UCSD-AML1 (cell line): ENCODE measurements around the gene ITPR2.

Experiments used
- DNase-seq: peaks from one replicate; lab custom pipeline; 2025; ENCODE audit not compliant: unreplicated experiment; lab: John Stamatoyannopoulos, UW

Gene ITPR2

GRCh38 chr12:26599096-26599695, 233.8 kb downstream of the ITPR2 start:
- DNase-seq, result no peak

GRCh38 chr12:26595806-26596205, 237.2 kb downstream of the ITPR2 start:
- DNase-seq, result no peak

- DNase-seq, result no peak
Observed at GRCh38 chr12:26580619-26581018, 252.4 kb downstream of the ITPR2 start.

- DNase-seq, result no peak
Observed at GRCh38 chr12:26576266-26576665, 256.7 kb downstream of the ITPR2 start.

- DNase-seq, result no peak
Observed at GRCh38 chr12:26573225-26573909, 259.6 kb downstream of the ITPR2 start.

GRCh38 chr12:26572137-26572536, 260.9 kb downstream of the ITPR2 start:
- no peak for DNase-seq

- DNase-seq, result no peak
Observed at GRCh38 chr12:26571560-26571959, 261.4 kb downstream of the ITPR2 start.

- no peak for DNase-seq
Observed at GRCh38 chr12:26567126-26567525, 265.9 kb downstream of the ITPR2 start.

GRCh38 chr12:26566675-26567074, 266.3 kb downstream of the ITPR2 start:
- no peak for DNase-seq

GRCh38 chr12:26566186-26566585, 266.8 kb downstream of the ITPR2 start:
- no peak for DNase-seq

GRCh38 chr12:26564391-26564790, 268.6 kb downstream of the ITPR2 start:
- no peak for DNase-seq

- no peak for DNase-seq
Observed at GRCh38 chr12:26563552-26563951, 269.4 kb downstream of the ITPR2 start.

- DNase-seq, result no peak
Observed at GRCh38 chr12:26557326-26557725, 275.7 kb downstream of the ITPR2 start.

GRCh38 chr12:26556916-26557315, 276.1 kb downstream of the ITPR2 start:
- DNase-seq, result no peak

- no peak for DNase-seq
Observed at GRCh38 chr12:26555139-26555538, 277.9 kb downstream of the ITPR2 start.

GRCh38 chr12:26554332-26554731, 278.7 kb downstream of the ITPR2 start:
- DNase-seq, result no peak

- DNase-seq, result no peak
Observed at GRCh38 chr12:26551385-26551784, 281.6 kb downstream of the ITPR2 start.

- no peak for DNase-seq
Observed at GRCh38 chr12:26548227-26548626, 284.8 kb downstream of the ITPR2 start.

- no peak for DNase-seq
Observed at GRCh38 chr12:26546535-26547314, 286.3 kb downstream of the ITPR2 start.

GRCh38 chr12:26539131-26539530, 293.9 kb downstream of the ITPR2 start:
- no peak for DNase-seq

- no peak for DNase-seq
Observed at GRCh38 chr12:26537651-26538050, 295.3 kb downstream of the ITPR2 start.

GRCh38 chr12:26537126-26537525, 295.9 kb downstream of the ITPR2 start:
- no peak for DNase-seq
